GM13976 (cell line): Measurements from ENCODE around the gene RASSF3.
"Not testable (repeated sequence)": the region's sequence is repeated elsewhere in the genome, so short reads cannot be mapped to it uniquely, and the experiment has no call there.

Experiments
- DNase-seq: peaks from one replicate; pipeline ENCODE4 v3.0.0; 2012; ENCODE audit warnings: low spot score
- in situ Hi-C: fragments of 300-500 bp; cut with MboI; formaldehyde crosslinking; loops from one replicate; pipeline ENCODE4 v1.12.0; 2022; ENCODE audit warnings: low sequenced_read_pairs, mixed read lengths, inconsistent platforms; ENCODE audit not compliant: unreplicated experiment
- TF ChIP-seq, protein P1 (sequence below): IDR thresholded peaks from 2 replicates; pipeline ENCODE4 v1.5.1; 2012; ENCODE audit warnings: borderline replicate concordance, mild to moderate bottlenecking; ENCODE audit not compliant: insufficient read depth; ENCODE audit errors: extremely low read depth, missing control alignments, control extremely low read depth

RASSF3 gene

DNA sequence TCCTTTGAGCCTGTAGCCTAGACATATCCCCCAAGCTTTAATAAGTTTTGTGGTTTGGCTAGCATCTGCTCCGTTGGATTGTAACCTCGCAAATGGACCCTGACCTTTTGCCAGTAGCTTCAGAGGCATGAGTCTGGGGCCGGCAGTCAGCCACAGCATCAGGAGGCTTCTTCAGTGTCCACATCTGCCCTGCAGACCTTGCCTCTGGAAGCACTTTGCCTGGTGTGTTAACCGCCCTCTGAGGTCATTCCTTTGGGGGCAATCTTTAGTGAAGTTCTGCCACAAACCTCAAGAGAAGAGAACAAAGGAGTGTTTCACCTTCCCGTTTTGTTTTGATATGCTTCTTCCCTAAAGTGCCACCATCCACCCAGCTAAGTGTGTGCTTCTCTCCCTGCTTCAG lies 77.5 kb downstream of the RASSF3 start:
- no peak for DNase-seq

DNA sequence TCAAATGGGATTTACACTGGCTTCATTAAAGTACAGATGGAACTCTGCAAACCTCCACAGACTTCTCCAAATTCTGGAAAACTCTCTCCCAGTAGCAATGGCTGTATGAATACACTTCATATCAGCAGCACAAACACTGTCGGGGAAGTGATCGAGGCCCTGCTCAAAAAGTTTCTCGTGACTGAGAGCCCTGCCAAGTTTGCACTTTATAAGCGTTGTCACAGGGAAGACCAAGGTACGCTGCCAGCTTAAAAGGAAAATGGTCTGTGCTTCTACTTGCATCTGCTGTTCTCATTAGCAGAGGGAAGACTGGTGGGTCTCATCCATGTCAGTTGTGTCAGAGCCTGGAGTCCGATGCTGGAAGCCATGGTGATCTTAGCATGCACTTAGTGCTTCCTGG lies 77.9 kb downstream of the RASSF3 start:
- TF ChIP-seq, protein P1, sequence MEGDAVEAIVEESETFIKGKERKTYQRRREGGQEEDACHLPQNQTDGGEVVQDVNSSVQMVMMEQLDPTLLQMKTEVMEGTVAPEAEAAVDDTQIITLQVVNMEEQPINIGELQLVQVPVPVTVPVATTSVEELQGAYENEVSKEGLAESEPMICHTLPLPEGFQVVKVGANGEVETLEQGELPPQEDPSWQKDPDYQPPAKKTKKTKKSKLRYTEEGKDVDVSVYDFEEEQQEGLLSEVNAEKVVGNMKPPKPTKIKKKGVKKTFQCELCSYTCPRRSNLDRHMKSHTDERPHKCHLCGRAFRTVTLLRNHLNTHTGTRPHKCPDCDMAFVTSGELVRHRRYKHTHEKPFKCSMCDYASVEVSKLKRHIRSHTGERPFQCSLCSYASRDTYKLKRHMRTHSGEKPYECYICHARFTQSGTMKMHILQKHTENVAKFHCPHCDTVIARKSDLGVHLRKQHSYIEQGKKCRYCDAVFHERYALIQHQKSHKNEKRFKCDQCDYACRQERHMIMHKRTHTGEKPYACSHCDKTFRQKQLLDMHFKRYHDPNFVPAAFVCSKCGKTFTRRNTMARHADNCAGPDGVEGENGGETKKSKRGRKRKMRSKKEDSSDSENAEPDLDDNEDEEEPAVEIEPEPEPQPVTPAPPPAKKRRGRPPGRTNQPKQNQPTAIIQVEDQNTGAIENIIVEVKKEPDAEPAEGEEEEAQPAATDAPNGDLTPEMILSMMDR: no peak
- in situ Hi-C loops: no loop called here
- no peak for DNase-seq

More for the DNA sequence above, 77.5 kb downstream of the RASSF3 start:
- in situ Hi-C loops: no loop called here
- TF ChIP-seq, protein P1: no peak

DNA sequence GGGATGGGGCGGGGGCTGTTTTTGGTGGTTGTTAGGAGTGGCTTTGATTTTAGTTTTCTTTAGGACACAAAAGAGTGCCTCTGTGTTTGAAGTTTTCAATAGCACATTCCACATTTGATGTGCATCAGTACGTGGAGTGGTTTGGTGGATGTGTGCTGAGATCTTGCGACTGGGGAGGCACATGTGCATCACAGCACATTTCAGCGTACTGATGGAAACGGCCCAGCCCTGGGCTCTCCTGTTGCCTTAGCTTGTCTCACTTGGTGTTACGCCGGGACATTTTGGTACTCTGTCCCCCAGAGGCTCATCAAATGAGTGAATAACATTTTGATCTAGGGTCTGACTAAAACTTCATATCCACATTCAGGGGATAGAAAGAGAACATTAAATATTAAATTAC lies 78.4 kb downstream of the RASSF3 start:
- DNase-seq: no peak
- in situ Hi-C loops: no loop called here
- TF ChIP-seq, protein P1: no peak

DNA sequence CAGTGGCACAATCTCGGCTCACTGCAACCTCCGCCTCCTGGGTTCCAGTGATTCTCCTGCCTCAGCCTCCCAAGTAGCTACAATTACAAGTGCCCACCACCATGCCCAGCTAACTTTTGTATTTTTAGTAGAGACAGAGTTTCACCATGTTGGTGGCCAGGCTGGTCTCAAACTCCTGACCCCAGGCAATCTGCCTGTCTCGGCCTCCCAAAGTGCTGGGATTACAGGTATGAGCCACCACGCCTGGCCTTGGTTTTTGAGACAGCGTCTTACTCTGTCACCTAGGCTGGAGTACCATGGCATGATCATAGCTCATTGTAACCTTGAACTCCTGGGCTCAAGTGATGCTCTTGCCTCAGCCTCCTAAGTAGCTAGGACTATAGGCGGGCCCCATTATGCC lies 79.9 kb downstream of the RASSF3 start:
- in situ Hi-C loops: not testable (repeated sequence)

DNA sequence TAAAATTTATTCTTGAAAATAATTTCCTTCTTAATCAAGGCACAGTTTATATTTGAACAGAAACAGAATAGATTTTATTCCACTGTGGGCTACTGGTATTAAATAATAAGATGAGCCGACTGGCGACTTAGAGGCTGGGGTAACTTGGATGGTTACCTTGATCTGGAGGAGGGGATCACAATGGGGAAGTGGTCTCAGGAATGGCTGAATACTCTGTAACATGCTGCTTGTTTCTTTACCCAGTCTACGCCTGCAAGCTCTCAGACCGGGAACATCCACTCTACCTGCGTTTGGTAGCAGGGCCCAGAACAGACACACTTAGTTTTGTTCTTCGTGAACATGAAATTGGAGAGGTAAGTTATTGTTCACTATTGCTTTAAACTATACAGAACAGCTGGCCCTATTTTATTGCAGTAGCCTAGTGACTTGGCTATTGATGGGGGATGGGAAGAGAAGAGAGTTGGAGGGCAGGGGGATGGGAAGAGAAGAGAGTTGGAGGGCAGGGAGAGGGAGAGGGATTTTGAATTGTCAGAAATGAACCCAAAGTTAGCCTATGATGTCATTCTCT lies 81.0 kb downstream of the RASSF3 start:
- in situ Hi-C loops: no loop called here
- DNase-seq: no peak
- TF ChIP-seq, protein P1: no peak

More for the DNA sequence above, 79.9 kb downstream of the RASSF3 start:
- not testable (repeated sequence) for DNase-seq

DNA sequence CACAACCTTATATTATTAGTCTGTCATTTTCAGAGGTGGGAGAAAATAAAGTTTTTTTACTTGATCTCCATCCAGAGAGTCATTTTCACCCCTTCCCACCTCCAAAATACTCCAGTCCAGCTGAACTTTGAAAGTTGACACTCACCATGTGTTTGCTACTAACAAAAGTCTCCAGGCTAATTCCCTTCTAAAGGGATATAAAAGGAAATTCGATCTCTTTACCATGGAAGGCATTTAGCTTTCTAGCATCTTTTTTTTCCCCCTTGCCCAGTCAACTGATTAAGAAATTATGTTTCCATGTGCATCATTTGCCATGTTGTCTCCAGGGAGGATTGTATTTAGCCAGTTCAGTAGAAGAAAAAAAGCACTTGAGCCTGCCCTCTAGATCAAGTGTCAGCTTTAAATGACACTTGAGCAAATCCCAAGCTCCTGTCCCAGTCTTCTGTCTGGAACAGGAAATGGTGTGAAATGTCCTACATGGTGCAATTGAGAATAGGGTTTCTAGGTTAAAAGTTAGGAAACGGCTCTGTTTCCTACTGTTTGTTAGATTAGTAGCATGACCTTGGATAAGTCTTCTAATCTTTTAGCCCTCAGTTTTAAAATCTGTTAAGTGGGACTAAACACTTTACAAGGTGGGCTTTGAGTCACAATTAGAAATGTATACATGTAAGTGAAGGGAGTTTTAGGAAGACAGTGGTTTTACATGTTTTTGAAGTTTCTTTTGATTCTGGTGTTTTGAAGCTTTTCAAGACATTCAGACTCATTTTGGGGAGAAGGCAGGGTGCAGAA lies 81.7 kb downstream of the RASSF3 start:
- in situ Hi-C loops: no loop called here
- TF ChIP-seq, protein P1: no peak
- no peak for DNase-seq

DNA sequence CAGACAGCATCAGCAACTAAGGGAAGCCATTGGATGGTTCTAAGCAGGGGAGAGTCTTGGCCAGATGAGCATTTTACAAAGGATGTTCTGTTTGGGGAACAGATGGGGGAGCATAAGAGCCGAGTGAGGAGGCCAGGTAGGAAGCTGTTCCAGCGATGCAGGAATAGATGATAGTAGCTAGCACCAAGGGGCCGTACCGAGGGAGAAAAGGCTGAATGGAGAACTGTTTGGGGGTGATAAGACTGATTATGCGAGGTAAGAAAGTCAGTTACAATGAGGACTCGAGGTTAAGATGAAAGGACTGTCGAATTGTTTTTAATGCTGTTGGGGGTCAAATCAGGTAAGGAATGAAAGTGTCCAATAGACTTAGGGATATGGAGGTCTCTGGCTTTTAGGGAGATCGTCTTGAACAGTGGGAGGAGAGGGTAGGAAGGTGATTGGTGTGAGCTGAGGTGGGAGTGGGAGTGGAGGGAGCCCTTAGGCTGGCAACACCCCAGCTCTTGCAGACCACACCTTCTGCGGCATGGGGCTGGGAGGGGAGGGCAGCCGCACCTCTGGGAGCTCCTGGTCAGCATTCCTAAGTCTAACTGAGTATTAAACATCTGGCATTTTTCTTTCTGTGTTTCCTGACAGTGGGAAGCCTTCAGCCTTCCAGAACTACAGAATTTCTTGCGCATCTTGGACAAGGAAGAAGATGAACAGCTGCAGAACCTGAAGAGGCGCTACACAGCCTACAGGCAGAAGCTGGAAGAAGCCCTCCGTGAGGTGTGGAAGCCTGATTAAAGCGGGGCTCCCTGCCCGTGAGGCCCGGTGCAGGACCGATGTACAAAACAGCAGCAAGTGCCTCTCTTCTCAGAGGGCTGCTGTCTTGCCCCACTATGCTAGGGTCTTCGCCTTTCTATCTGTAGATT lies 84.1 kb downstream of the RASSF3 start:
- DNase-seq: no peak
- in situ Hi-C loops: loop anchor here (5.0 kb wide), 1 partner anchor 147 kb away; no protein-coding TSS in a partner anchor
- TF ChIP-seq, protein P1: no peak
